ENCODE data around the gene SHC3. TPM values are rescaled to one million over a fixed set of nuclear protein-coding genes. Genes with fewer than 3 reads are reported as not detected.

Gene SHC3
- total RNA-seq, 2 donors from 2014 or later = 1.5 to 1.8 TPM

GRCh38 chr9:89066835-89067234 is 111.8 kb downstream of the SHC3 start:
- Histone ChIP-seq H3K9me3 (no peaks in the 10 kb centered on the region), H3K4me1 (ENCODE audit: control insufficient read depth in 1 of 2, low read depth in 2 of 2) (no peaks in the 10 kb centered on the region), H3K27me3 (replicated peaks; ENCODE audit: insufficient read depth) (no peaks in the 10 kb centered on the region), H3K4me3 (no peak overlapping the region), H3K27ac (no peak overlapping the region), H3K36me3 (no peaks in the 10 kb centered on the region)
- no peak for DNase-seq (ENCODE audit: low spot score)
- TF ChIP-seq CTCF (IDR thresholded peaks at IDR 0.05) = no peak
- ATAC-seq (ENCODE audit: insufficient number of reproducible peaks, low FRiP score, low read depth) = no peak

GRCh38 chr9:89065921-89066320 is 112.7 kb downstream of the SHC3 start:
- Histone ChIP-seq H3K27ac (no peak overlapping the region), H3K4me3 (no peak overlapping the region), H3K27me3 (replicated peaks; ENCODE audit: insufficient read depth) (no peaks in the 10 kb centered on the region), H3K9me3 (no peaks in the 10 kb centered on the region), H3K36me3 (no peaks in the 10 kb centered on the region), H3K4me1 (ENCODE audit: control insufficient read depth in 1 of 2, low read depth in 2 of 2) (no peaks in the 10 kb centered on the region)
- DNase-seq (ENCODE audit: low spot score) = no peak
- no peak for ATAC-seq (ENCODE audit: insufficient number of reproducible peaks, low FRiP score, low read depth)
- no peak for TF ChIP-seq CTCF (IDR thresholded peaks at IDR 0.05)

- no peak overlapping the region for H3K4me3 ChIP-seq
- no peak overlapping the region for H3K27ac ChIP-seq
- H3K36me3 ChIP-seq = no peaks in the 10 kb centered on the region
- ATAC-seq (ENCODE audit: insufficient number of reproducible peaks, low FRiP score, low read depth) (no peak), DNase-seq (ENCODE audit: low spot score) (no peak)
- H3K9me3 ChIP-seq = no peaks in the 10 kb centered on the region
- H3K27me3 ChIP-seq (replicated peaks; ENCODE audit: insufficient read depth) = no peaks in the 10 kb centered on the region
- H3K4me1 ChIP-seq (ENCODE audit: control insufficient read depth in 1 of 2, low read depth in 2 of 2) = no peaks in the 10 kb centered on the region
- no peak for TF ChIP-seq CTCF (IDR thresholded peaks at IDR 0.05)
These were observed 117.8 kb downstream of the SHC3 start for GRCh38 chr9:89060790-89061189.

- no peak for TF ChIP-seq CTCF (IDR thresholded peaks at IDR 0.05)
- H3K27ac ChIP-seq = no peak overlapping the region
- DNase-seq (ENCODE audit: low spot score) (no peak), ATAC-seq (ENCODE audit: insufficient number of reproducible peaks, low FRiP score, low read depth) (no peak)
- no peaks in the 10 kb centered on the region for H3K36me3 ChIP-seq
- H3K4me1 ChIP-seq (ENCODE audit: control insufficient read depth in 1 of 2, low read depth in 2 of 2) = no peaks in the 10 kb centered on the region
- no peaks in the 10 kb centered on the region for H3K9me3 ChIP-seq
- no peak overlapping the region for H3K4me3 ChIP-seq
- no peaks in the 10 kb centered on the region for H3K27me3 ChIP-seq (replicated peaks; ENCODE audit: insufficient read depth)
These were observed 118.6 kb downstream of the SHC3 start for GRCh38 chr9:89059925-89060506.

GRCh38 chr9:89058906-89059305 is 119.7 kb downstream of the SHC3 start:
- DNase-seq (ENCODE audit: low spot score) (no peak), ATAC-seq (ENCODE audit: insufficient number of reproducible peaks, low FRiP score, low read depth) (no peak)
- Histone ChIP-seq H3K4me1 (ENCODE audit: control insufficient read depth in 1 of 2, low read depth in 2 of 2) (no peaks in the 10 kb centered on the region), H3K27me3 (replicated peaks; ENCODE audit: insufficient read depth) (no peaks in the 10 kb centered on the region), H3K27ac (no peak overlapping the region), H3K4me3 (no peak overlapping the region), H3K9me3 (no peaks in the 10 kb centered on the region), H3K36me3 (no peaks in the 10 kb centered on the region)
- TF ChIP-seq CTCF (IDR thresholded peaks at IDR 0.05) = no peak

Measured in thoracic aorta (tissue), 2 donors.